HG02885 (cell line): Measurements from ENCODE around the gene UVRAG.

Source experiments
- ATAC-seq: cut with Tn5 transposase; IDR thresholded peaks from one replicate; pipeline ENCODE4 v1.9.1; 2021; ENCODE audit warnings: mild to moderate bottlenecking; ENCODE audit not compliant: unreplicated experiment, poor library complexity

Gene UVRAG

GRCh38 chr11:76129729-76130128 is 314.7 kb downstream of the UVRAG start:
- ATAC-seq: no peak

GRCh38 chr11:76131142-76131541 is 316.1 kb downstream of the UVRAG start:
- no peak for ATAC-seq

GRCh38 chr11:76131671-76132631 is 316.9 kb downstream of the UVRAG start:
- ATAC-seq: no peak

GRCh38 chr11:76134239-76134638 is 319.2 kb downstream of the UVRAG start:
- ATAC-seq: no peak

- ATAC-seq: no peak
Observed at GRCh38 chr11:76135491-76135890, 320.5 kb downstream of the UVRAG start.

GRCh38 chr11:76139314-76139713 is 324.3 kb downstream of the UVRAG start:
- no peak for ATAC-seq

GRCh38 chr11:76140912-76141574 is 326.0 kb downstream of the UVRAG start:
- no peak for ATAC-seq

- no peak for ATAC-seq
Observed at GRCh38 chr11:76141901-76142588, 327.0 kb downstream of the UVRAG start.

GRCh38 chr11:76143274-76143673 is 328.3 kb downstream of the UVRAG start:
- ATAC-seq: no peak

GRCh38 chr11:76147106-76147740 is 332.2 kb downstream of the UVRAG start:
- ATAC-seq: no peak

GRCh38 chr11:76148231-76148630 is 333.2 kb downstream of the UVRAG start:
- no peak for ATAC-seq

GRCh38 chr11:76148941-76149613 is 334.1 kb downstream of the UVRAG start:
- no peak for ATAC-seq

- ATAC-seq: no peak
Observed at GRCh38 chr11:76149713-76150112, 334.7 kb downstream of the UVRAG start.

- no peak for ATAC-seq
Observed at GRCh38 chr11:76150141-76150540, 335.1 kb downstream of the UVRAG start.

GRCh38 chr11:76151556-76152085 is 336.6 kb downstream of the UVRAG start:
- ATAC-seq: peak; percentile 2

- ATAC-seq: peak; percentile 83
Observed at GRCh38 chr11:76152086-76152681, 337.2 kb downstream of the UVRAG start.

GRCh38 chr11:76152741-76153570 is 337.9 kb downstream of the UVRAG start:
- ATAC-seq: peak; percentile 50

GRCh38 chr11:76153571-76153923 is 338.5 kb downstream of the UVRAG start:
- no peak for ATAC-seq
